HG03378 (cell line): Measurements from ENCODE around the gene MECR.
"Not testable (repeated sequence)": the region's sequence is repeated elsewhere in the genome, so short reads cannot be mapped to it uniquely, and the experiment has no call there.

Source experiments
- ATAC-seq: cut with Tn5 transposase; IDR thresholded peaks from one replicate; pipeline ENCODE4 v1.9.1; 2021; ENCODE audit warnings: mild to moderate bottlenecking, moderate library complexity; ENCODE audit not compliant: unreplicated experiment

Gene MECR

DNA sequence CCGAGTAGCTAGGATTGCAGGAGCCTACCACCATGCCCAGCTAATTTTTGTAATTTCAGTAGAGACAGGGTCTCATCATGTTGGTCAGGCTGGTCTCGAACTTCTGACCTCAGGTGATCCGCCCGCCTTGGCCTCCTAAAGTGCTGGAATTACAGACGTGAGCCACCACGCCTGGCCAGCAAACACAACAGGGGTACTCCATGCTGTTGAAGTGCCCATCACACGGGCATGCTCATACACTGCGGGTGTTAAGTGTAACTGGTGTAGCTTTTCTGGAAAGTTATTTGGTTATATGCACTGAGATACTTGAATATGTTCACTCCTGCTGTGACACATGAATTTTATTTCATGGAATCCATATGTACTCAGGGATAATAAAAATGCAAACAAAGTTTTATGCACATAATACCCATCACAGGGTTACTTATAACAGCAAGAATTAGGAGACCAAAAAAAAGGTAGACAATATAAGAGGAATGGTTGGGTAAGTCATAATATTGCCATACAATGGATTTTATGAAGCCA, 58.3 kb downstream of the MECR start:
- no peak for ATAC-seq

DNA sequence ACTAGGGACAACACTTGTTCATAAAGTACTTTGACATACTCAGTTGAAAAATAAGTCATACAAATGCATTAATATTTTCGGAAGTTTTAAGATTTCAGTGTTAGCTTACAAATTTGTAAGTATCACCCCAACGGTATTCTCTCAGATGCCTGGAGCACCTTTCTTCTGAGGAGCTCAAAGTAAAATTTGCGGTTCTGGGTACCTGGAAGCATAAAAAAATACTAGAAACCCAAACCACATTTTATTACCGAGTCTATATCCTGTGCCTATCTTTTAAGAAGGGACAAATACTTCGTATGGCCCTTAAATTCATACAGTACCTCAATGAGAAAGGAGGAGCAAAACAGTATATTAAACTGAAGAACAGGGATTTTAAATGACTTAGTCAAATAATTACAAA, 59.2 kb downstream of the MECR start:
- no peak for ATAC-seq

DNA sequence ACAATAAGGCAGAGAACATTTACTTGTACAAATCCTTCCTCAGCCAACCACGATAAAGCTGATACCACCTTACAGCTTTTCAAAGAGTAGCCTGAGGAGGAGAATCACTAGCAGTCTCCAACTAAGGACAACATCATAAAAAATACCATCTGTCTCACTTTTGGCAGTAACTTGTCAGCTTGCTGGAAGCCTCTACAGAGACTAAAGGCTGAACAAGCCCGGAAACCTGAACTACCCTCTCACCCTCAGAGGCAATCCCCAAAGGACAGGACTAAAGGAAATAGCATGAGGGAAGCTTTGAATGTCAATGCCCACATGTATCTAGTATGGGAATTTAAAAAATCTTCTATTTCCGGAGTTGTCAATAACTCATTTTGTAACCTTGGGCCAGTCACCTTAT, 59.6 kb downstream of the MECR start:
- ATAC-seq = no peak

DNA sequence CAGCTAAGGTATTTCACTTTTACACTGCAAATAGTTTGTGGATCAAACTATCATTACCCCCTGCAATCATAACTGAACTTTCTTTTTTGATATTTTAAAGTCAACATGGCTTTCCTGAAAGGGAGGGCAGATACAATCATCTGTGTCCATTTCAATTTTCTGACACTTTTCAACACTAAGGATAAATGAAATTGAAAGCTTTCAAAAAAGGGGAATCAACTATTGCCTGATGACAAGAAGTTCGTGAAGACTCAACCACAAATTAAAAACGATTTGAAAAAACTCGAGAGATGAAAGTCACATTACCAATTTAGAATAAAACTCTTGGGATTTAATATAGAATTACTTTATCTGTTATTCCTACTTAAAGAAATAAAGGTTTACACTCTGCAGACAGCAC, 60.8 kb downstream of the MECR start:
- ATAC-seq = no peak

DNA sequence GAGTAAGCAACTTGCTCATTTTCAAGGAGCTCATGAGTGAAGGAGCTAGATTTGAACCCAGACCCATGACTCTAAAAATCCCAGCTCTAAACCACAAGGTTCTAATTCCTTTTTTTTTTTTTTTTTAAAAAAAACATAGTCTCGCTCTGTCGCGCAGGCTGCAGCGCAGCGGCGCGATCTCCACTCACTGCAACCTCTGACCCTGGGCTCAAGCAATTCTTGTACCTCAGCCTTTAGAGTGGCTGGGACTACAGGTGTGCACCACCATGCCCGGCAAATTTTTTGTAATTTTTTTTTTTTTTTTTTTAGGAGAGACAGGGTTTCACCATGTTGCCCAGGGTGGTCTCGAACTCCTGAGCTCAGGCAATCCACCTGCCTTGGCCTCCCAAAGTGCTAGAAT, 62.8 kb downstream of the MECR start:
- ATAC-seq = no peak

DNA sequence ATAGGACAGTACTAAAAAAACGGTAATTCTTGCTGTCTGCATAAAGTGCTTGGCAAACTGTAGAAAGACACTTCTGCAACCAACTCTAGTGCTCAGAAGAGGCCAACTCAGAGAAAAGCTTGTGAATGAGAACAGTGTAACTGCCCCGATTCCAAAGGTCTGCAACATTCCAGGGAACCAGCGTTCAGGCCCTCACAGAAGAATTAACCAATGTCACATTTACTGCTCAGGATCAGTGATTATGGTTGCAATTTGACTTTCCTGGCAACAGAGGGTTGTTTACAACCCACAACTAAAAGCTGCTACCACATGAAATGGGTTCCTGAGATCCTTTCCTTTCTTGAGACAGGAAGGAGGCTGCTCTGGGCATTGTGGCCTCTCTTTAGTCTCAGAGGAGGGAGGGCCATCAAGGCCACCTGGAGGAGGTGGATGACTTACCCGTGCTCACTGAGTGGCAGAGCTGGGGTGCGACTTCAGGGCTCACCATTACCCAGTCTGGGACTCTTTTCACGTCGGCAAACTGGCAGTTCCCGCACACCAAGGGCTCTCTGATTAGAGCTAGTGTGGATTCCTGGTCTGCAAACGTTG, 64.3 kb downstream of the MECR start:
- ATAC-seq = no peak

DNA sequence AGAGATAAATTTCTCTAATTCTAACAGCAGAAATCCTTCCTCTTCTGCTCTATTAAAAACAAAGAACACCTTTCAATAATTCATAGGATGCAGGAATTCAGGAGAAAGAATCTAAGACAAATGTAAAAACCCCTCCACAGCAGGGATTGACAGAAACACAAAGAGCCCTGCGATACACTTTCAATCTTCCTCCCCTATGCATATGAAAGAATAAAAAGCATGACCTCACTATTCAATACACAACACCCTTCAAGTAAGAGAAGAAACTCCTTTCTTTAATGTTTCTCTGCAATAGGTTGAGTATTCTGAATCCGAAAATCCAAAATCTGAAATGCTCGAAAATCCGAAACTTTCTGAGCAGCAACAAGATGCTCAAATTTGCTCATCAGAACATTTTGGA, 66.1 kb downstream of the MECR start:
- no peak for ATAC-seq

DNA sequence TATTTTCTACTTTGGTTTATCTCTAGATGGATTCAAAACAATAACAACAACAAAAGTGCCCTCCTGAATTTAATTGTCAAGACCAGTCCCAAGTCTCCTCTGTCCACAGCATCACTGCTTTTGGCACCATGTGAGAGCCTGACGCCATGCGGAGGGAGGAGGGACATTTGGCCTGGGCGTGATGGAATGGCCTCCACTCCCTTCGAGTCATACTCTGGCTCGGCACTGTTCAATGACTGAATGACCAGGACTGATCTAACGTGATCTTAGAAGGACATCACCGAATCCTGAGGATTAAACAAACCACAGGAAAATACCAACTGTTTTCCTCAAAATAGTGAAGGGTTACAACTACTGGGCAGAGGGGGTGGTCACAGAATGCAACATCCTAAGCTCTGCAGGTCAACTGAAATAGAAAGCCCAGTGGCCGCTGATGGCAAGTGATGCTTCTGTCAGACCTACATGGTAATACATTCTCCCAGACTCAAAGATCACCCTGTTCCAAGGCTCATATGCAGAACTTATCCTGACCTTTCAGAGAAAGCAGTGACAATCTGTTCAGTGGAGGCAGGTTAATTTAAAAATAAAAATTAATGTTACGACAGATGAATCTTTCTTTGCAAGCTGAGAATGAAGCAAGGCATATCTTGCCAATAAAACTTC, 68.1 kb downstream of the MECR start:
- ATAC-seq = no peak

DNA sequence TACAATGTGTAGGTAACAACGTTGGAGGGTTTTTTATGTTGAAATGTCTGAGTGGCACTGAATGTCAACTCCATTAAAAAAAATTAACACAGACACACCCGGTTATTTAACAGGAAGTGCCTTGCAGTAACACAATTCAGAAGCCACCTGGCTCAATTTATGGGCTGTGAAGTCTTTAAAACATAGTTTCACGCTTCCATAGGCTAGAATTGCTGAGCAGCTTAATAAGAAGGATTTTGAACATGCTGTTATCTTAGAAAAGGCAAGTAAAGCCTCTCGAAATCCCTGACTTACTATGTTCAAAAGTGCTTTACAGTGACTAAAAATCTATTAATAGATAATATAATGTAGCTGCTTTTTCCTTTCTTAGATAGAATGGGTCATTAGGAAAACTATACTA, 68.7 kb downstream of the MECR start:
- ATAC-seq = no peak

DNA sequence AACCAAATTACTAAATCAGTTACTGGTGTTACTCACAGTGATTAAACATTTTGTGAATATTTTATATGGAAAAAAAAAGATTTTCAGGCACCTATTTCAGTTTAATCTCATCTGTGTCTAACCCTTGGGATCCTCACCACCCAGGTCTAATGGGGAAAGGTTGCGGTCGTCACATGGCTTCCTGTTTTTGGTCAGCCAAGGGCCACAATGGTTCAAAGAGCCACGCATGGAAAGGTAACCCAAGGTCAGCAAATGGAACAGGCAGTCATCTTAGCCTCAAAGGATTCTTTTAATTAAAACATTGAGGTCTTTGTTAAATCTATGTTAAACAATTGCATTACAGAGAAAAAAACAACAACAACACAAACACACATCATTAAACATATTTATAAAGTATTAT, 71.0 kb downstream of the MECR start:
- no peak for ATAC-seq

DNA sequence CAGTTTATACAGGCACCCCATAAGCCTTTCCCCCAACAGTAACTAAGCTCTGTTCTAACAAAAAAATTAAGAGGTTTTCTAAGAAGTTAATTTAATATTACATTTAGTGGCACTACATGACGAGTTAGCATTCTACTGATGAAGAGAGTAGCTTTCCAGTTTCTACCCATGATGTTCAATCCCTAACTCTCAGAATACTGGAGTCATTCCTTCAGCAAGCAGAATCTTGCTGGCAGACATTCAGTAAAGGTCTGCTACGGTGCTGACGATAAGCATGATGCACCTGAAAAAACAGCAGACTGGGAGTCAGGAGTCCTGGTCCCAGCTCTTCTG, 73.5 kb downstream of the MECR start:
- ATAC-seq = no peak

DNA sequence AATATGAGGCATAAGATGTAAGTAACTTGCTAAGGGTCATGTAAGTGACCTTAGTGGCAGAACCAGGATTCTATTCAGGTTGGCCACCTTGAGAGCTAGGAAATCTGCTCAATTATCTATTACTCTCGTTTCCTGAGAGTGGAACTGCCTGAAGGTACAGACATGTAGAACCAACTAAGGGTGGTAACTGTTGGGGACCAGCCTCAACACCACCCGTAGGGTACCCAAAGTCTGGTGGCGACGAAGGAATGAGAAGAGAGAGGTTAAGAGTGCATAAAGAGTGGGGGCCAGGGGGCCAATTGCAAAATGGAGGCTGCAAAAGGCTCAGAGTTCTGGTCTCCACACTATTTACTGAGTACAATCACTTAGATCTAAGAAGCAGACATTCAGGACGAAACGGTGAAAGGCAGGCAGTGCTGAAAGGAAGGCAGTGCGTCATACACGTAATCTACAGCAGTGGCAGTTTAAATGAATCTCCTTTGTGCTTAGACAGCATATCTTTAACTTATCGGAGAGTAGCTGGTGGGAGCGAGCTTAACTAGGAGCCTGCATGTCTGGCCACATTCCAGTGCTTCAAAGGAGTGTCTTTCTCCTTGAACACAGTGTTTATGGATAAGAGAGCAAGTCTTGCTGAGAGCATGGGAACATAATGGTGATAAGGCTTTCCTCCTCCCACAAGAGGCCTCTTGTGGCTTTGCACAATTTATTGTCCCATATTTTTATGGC, 74.0 kb downstream of the MECR start:
- ATAC-seq = no peak

DNA sequence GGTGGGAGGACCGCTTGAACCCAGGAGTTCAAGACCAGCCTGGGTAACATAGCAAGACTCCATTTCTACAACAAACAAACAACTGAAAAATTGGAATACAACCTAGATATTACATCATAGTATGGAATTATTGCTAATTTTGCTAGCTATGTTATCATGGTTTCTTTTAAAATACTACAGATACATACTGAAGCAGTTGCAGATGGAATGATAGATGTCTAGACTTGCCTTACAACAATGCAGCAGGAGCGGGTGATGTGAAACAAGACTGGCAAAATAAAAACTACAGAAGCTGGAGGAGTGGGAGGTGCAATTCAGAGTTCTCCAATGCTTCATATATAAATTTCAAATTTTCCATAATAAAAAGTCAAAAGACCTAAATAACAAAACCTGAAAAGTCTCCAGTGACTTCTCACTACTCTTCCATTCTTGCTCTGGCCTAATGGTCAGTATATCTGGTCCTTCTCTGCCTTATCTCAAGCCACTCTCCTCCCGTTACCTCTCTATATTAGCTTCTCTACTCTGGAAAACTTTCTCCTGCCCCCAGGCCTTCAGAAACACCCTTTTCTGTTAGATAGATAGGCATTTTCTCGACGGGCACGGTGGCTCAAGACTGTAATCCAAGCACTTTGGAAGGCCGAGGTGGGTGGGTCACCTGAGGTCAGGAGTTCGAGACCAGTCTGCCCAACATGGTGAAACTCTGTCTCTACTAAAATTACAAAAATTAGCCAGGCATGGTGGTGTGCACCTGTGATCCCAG, 78.5 kb downstream of the MECR start:
- ATAC-seq = no peak

DNA sequence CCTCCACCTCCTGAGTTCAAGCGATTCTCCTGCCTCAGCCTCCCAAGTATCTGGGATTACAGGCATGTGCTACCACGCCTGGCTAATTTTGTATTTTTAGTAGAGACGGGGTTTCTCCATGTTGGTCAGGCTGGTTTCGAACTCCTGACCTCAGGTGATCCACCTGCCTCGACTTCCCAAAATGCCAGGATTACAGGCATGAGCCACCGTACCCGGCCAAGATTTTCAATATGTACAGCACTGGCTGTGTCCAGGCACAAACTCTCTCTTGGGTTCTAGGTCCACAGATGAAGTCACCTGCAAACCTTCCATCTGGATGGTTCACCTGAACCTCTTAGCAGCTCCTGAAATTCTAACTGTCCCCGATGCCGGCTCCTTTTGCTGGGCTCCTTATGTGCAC, 80.4 kb downstream of the MECR start:
- ATAC-seq = not testable (repeated sequence)

DNA sequence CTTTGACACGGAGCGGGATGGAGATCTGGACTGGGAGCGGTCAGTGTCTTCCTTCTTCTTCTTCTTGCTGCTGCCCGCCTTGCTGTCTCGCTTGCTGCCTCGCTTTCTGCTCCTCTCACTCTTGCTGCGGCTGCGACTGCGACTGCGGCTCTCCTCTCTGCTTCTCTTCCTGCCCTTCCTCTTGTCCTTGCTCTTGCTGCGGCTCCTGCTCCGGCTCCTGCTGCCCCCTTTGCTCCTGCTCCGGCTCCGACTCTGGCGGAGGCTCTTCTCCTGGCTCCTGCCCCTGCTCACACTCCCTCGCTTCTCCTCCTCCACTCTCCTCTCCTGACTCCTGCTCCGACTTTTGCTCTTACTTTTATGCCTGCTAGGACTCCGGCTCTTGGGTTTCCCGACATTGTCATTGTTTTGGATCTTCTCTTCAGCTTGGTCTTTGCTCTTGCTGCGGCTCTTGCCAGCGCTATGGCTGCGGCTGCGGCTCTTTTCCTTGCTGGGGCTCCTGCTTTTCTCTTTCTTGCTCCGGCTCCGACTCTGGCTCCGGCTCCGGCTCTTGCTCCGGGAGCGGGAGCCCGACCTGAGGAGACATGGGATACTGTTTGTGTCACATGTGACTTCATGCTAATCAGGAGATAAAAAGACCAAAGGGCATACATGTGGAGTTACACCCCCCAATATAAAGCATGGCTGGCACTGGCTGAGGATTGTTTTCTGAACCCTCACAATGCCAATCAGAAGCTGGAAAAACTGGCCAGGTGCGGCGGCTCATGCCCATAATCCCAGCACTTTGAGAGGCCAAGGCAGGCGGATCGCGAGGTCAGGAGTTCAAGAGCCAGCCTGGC, 81.9 kb downstream of the MECR start:
- ATAC-seq = no peak

DNA sequence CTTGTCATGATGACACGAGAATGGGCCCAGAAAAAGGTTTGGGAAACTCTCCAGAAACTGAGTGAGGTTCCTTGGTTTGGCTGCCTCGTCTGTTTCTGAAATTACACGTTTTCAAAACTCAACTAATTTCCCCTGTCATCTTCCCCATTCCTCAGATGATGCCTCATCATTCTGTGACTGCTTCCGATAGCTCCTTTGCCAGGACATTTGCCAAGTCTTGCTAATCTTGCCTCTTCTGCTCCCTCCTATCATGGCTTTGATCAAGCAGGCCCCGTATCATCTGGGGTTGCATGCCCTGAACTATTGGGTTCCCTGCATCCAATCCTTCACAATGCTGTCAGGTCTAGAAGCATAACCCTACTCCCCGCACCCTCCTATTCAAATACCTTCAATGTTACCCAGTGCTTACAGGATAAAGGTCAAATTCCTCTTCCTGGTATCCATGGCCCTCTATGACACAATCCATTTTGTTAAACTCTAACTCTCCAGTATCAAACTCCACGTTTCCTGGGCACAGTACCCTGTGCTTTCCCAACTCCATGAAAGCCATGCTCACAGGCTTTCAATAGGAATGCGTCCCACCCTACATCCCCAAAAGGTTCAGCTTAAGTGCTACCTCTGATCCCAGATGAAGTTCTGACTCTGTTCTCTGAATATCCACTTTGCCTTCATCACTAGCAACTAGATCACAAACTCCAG, 84.8 kb downstream of the MECR start:
- no peak for ATAC-seq

DNA sequence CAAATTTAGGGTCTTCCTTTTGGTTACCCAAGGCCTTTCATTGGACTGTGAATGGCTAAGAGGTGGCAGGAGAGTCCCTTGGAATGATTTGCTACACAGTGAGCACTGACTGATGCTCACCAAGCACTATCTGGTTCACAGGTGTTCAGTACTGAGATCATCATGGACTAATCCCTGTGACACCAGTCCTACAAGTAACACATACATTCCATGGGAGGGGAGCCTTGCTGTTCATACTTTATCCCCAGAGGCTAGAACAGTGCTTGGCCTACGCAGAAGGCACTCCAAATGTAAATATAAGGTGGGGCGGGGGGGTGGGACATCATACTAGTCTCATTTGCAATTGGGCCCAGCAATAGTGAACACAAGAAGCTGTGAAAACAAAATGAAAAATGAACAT, 86.6 kb downstream of the MECR start:
- ATAC-seq = no peak

DNA sequence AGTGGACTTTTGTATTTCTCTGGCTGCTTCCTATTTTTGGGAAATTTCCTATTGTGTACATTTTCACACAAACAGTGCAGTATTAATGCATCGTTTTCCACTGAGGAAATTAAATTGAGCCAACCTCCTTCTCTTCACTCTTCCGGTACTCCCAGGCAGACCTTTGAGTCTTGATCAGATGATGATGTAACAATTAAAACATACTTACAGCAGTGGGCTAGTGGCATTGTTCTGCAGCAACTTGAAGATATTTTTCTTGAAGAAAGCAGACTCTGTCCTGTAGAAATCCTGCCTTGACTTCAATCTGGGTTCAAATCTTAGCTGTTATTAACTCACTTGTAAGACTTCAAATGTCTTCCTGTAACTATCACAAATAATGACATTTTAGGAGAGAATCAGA, 88.0 kb downstream of the MECR start:
- no peak for ATAC-seq
